GM23338 (cell line): ENCODE measurements around the gene ACY1. TPM values are rescaled to one million over a fixed set of nuclear protein-coding genes. Genes with fewer than 3 reads are reported as not detected.

Source experiments
- ATAC-seq: fragments of 200-7000 bp; cut with Tn5 transposase; 3 replicates; pipeline ENCODE4 v1.9.1; 2020
- DNase-seq: peaks from one replicate; pipeline ENCODE4 v3.0.0-alpha.2; 2015; ENCODE audit warnings: low spot score
- H2AFZ ChIP-seq: fragments of 200-600 bp; sonication (generic); 2 replicates; pipeline ENCODE4 v1.8.0; 2016; ENCODE audit warnings: antibody characterized with exemption, mild to moderate bottlenecking, moderate library complexity
- H3F3A ChIP-seq: fragments of 200-600 bp; sonication (generic); replicated peaks from 2 replicates; pipeline ENCODE4 v1.8.0; 2017; ENCODE audit warnings: antibody characterized with exemption, mixed run types, low read depth
- H3K27ac ChIP-seq: fragments of 200-600 bp; sonication (generic); 2 replicates; pipeline ENCODE4 v1.6.1; 2016; ENCODE audit warnings: low read depth
- H3K27me3 ChIP-seq: fragments of 200-600 bp; sonication (generic); 2 replicates; pipeline ENCODE4 v1.8.0; 2016; ENCODE audit warnings: mild to moderate bottlenecking, mixed run types, moderate library complexity; ENCODE audit not compliant: insufficient read depth
- H3K36me3 ChIP-seq: fragments of 200-600 bp; sonication (generic); 2 replicates; pipeline ENCODE4 v1.8.0; 2016; ENCODE audit warnings: mild to moderate bottlenecking; ENCODE audit not compliant: insufficient read depth
- H3K4me1 ChIP-seq: fragments of 200-600 bp; sonication (generic); 2 replicates; pipeline ENCODE4 v1.8.0; 2016; ENCODE audit warnings: mild to moderate bottlenecking, moderate library complexity; ENCODE audit not compliant: insufficient read depth
- H3K4me2 ChIP-seq: fragments of 200-600 bp; sonication (generic); 2 replicates; pipeline ENCODE4 v1.7.1; 2017; ENCODE audit warnings: mixed run types
- H3K4me3 ChIP-seq: fragments of 200-600 bp; sonication (generic); 2 replicates; pipeline ENCODE4 v1.6.1; 2016; ENCODE audit warnings: mixed run types
- H3K79me2 ChIP-seq: fragments of 200-600 bp; sonication (generic); replicated peaks from 2 replicates; pipeline ENCODE4 v1.8.0; 2017; ENCODE audit warnings: mild to moderate bottlenecking; ENCODE audit not compliant: insufficient read depth
- H3K9me2 ChIP-seq: fragments of 200-600 bp; sonication (generic); 2 replicates; pipeline ENCODE4 v1.8.0; 2017; ENCODE audit not compliant: insufficient read depth
- H4K20me1 ChIP-seq: fragments of 200-600 bp; sonication (generic); replicated peaks from 2 replicates; pipeline ENCODE4 v1.8.0; 2017; ENCODE audit warnings: mild to moderate bottlenecking; ENCODE audit not compliant: insufficient read depth
- H3K27ac Mint-ChIP-seq: 2 replicates; pipeline ENCODE4 v1.8.0; 2020; ENCODE audit warnings: inconsistent platforms, mild to moderate bottlenecking, moderate library complexity, mixed read lengths
- H3K27me3 Mint-ChIP-seq: 3 replicates; pipeline ENCODE4 v1.8.0; 2022; ENCODE audit warnings: low read depth, mild to moderate bottlenecking, moderate library complexity, mixed read lengths, inconsistent platforms; ENCODE audit not compliant: insufficient read depth, poor library complexity
- H3K36me3 Mint-ChIP-seq: 3 replicates; pipeline ENCODE4 v1.8.0; 2021; ENCODE audit warnings: low read depth, mild to moderate bottlenecking, inconsistent platforms, moderate library complexity, mixed read lengths
- H3K4me1 Mint-ChIP-seq: 3 replicates; pipeline ENCODE4 v1.8.0; 2020; ENCODE audit warnings: mild to moderate bottlenecking, inconsistent platforms, mixed read lengths
- H3K4me3 Mint-ChIP-seq: 3 replicates; pipeline ENCODE4 v1.8.0; 2021; ENCODE audit warnings: moderate library complexity, mild to moderate bottlenecking, inconsistent platforms, mixed read lengths
- H3K9me3 Mint-ChIP-seq: 3 replicates; pipeline ENCODE4 v1.8.0; 2020; ENCODE audit warnings: moderate library complexity, mild to moderate bottlenecking, inconsistent platforms, mixed read lengths
- CREB1 ChIP-seq: fragments of 250-450 bp; sonication (Bioruptor Pico); IDR thresholded peaks from 2 replicates; pipeline ENCODE4 v1.5.0; 2020; ENCODE audit warnings: low read depth, mild to moderate bottlenecking, moderate library complexity
- CTCF ChIP-seq, 2 experiments: fragments of 200-600 bp in 1 of 2; sonication (generic) in 1 of 2; conservative IDR thresholded peaks; 2 replicates each; pipeline versions ENCODE4 v1.5.1 to v1.6.1; 2016 to 2017; ENCODE audit warnings: antibody characterized with exemption in 2 of 2, low read depth in 2 of 2, mild to moderate bottlenecking in 2 of 2, moderate library complexity in 1 of 2
- EZH2 ChIP-seq: fragments of 200-600 bp; sonication (generic); IDR thresholded peaks from one replicate; pipeline ENCODE4 v1.8.0; 2017; ENCODE audit warnings: antibody characterized with exemption, mild to moderate bottlenecking, low read depth; ENCODE audit not compliant: unreplicated experiment
- EZH2phosphoT487 ChIP-seq: fragments of 200-600 bp; sonication (generic); IDR thresholded peaks from one replicate; pipeline ENCODE4 v1.8.1; 2018; ENCODE audit warnings: antibody characterized with exemption; ENCODE audit not compliant: unreplicated experiment
- JUNB ChIP-seq: IDR thresholded peaks from one replicate; pipeline ENCODE4 v1.6.1; 2016; ENCODE audit warnings: antibody characterized with exemption; ENCODE audit not compliant: unreplicated experiment
- NANOG ChIP-seq: IDR thresholded peaks from 2 replicates; pipeline ENCODE4 v1.6.1; 2016; ENCODE audit warnings: antibody characterized with exemption, borderline replicate concordance
- POLR2AphosphoS5 ChIP-seq: IDR thresholded peaks from 2 replicates; pipeline ENCODE4 v1.6.1; 2016; ENCODE audit warnings: antibody characterized with exemption, low read depth
- REST ChIP-seq: IDR thresholded peaks from one replicate; pipeline ENCODE4 v1.6.1; 2018; ENCODE audit warnings: antibody characterized with exemption; ENCODE audit not compliant: unreplicated experiment
- STAT1 ChIP-seq: IDR thresholded peaks from one replicate; pipeline ENCODE4 v1.6.1; 2016; ENCODE audit warnings: antibody characterized with exemption; ENCODE audit not compliant: unreplicated experiment
- ZNF114 ChIP-seq: fragments of 250-450 bp; sonication (Bioruptor Pico); IDR thresholded peaks from 2 replicates; pipeline ENCODE4 v1.5.0; 2020; ENCODE audit warnings: mild to moderate bottlenecking, moderate library complexity
- ZNF331 ChIP-seq: fragments of 250-450 bp; sonication (Bioruptor Pico); IDR thresholded peaks from 2 replicates; pipeline ENCODE4 v1.5.0; 2020; ENCODE audit warnings: low read depth, mild to moderate bottlenecking, moderate library complexity
- ZNF462 ChIP-seq: fragments of 250-450 bp; sonication (Bioruptor Pico); IDR thresholded peaks from 2 replicates; pipeline ENCODE4 v1.5.0; 2020; ENCODE audit warnings: mild to moderate bottlenecking, moderate library complexity
- polyA plus RNA-seq: library from polyadenylated mRNA; unstranded; fragments of >200 nt; fragmentation: Nextera tagmentation; extraction: Ambion mirVana; gene quantifications from 2 replicates; pipeline ENCODE4 v1.2.1, GENCODE V29; 2016
- total RNA-seq: library from RNA; depleted of rRNA; stranded (reverse); fragments of >200 nt; shearing (Covaris generic); gene quantifications from 2 replicates; pipeline ENCODE4 v1.2.3, GENCODE V29; 2014
- TF ChIP-seq, protein P1 (sequence below): IDR thresholded peaks from 2 replicates; pipeline ENCODE4 v1.6.1; 2016; ENCODE audit warnings: antibody characterized with exemption

Gene ACY1
- total and polyA plus RNA-seq, 2 experiments from 2014 or later: 38.4 to 62.8 TPM

DNA sequence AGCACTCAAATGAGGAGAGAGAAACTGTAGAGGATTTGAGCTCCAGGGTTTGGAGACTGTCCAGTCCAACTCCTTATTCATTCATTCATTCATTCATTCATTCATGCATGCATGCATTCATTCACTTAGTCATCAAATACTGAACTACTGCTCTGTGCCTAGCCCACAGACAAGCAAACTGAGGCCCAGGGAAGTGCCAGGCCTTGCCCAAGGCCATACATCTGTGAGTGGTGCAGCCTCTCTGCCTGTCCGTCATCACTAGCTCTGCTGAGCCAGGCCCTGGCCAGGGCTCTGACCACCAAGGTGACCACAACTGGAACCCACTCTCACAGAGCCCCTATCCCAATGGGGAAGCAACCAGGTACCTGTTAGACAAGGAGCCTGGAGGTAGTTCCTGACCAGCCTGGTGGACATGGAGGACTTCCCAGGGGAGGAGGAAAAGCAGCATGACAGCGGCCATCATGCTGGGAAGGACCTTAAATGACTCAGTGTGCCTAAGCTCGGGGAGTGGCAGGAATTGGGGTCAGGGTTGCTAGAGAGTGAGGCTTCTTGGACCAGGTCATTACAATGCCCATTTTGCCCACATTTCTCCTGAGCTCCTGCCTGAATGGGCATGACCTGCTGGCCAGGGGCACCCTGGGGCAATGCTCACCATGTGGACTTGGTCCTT, 39.9 kb downstream of the ACY1 start:
- Histone ChIP-seq H2AFZ (no peak overlapping the region), H3K4me2 (no peak overlapping the region), H3K4me3 (no peak overlapping the region), H4K20me1 (no peaks in the 10 kb centered on the region), H3K4me1 (peaks cover 3% of the 10 kb centered on the region; the same call in 1 of the 2 replicates), H3K27ac (no peak overlapping the region), H3K36me3 (no peaks in the 10 kb centered on the region), H3K9me2 (no peaks in the 10 kb centered on the region), H3K79me2 (no peaks in the 10 kb centered on the region), H3K27me3 (no peaks in the 10 kb centered on the region), H3F3A (no peaks in the 10 kb centered on the region)
- H3K9me3 Mint-ChIP-seq: no peaks in the 10 kb centered on the region
- H3K36me3 Mint-ChIP-seq: no peaks in the 10 kb centered on the region
- no peak for DNase-seq
- ATAC-seq: no peak
- TF ChIP-seq ZNF331 (CRISPR knock-in tag) (no peak), EZH2phosphoT487 (no peak), ZNF462 (CRISPR knock-in tag) (no peak), POLR2AphosphoS5 (no peak), JUNB (no peak), ZNF114 (CRISPR knock-in tag) (no peak), CREB1 (CRISPR knock-in tag) (no peak), REST (no peak), CTCF (conservative IDR thresholded peaks at IDR 0.05; ENCODE audit: low read depth in 2 of 2) (no peak), STAT1 (no peak), NANOG (no peak), EZH2 (no peak)
- TF ChIP-seq, protein P1, sequence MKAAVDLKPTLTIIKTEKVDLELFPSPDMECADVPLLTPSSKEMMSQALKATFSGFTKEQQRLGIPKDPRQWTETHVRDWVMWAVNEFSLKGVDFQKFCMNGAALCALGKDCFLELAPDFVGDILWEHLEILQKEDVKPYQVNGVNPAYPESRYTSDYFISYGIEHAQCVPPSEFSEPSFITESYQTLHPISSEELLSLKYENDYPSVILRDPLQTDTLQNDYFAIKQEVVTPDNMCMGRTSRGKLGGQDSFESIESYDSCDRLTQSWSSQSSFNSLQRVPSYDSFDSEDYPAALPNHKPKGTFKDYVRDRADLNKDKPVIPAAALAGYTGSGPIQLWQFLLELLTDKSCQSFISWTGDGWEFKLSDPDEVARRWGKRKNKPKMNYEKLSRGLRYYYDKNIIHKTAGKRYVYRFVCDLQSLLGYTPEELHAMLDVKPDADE: no peak
- H3K27ac Mint-ChIP-seq: no peak overlapping the region
- no peak overlapping the region for H3K4me3 Mint-ChIP-seq
- H3K4me1 Mint-ChIP-seq: peaks cover 11% of the 10 kb centered on the region
- H3K27me3 Mint-ChIP-seq: peaks cover 10% of the 10 kb centered on the region
